C4-2B (cell line): ENCODE results near the gene GPR148.

Source experiments
- H3K27ac ChIP-seq: fragments of 450-650 bp; 2 replicates; pipeline ENCODE4 v1.5.1; 2017
- ZFX ChIP-seq: fragments of 450-650 bp; IDR thresholded peaks from 2 replicates; pipeline ENCODE4 v1.6.1; 2017
- TF ChIP-seq, protein P1 (sequence below): fragments of 450-650 bp; conservative IDR thresholded peaks from 2 replicates; pipeline ENCODE4 v1.5.1; 2017; ENCODE audit warnings: mild to moderate bottlenecking

The GPR148 gene

DNA sequence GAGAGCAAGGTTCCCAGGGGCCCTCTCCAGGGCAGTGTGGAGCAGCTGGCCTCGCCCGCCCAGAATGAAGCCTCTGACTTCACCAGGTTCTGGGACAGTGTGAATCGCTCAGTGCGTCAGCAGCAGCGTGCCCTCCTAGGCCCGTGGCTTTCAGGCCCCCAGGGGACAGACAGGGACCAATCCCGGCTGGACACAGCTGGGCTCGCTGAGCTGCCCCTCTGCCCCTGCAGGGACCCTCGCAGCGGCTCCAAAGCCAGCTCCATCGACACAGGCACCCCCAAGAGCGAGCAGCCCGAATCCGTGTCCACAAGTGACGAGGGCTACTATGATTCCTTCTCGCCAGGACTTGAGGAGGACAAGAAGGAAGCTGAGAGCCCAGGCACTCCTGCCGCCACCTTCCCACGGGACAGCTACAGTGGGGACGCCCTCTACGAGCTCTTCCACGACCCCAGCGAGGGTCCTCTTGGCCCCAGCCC, 34.1 kb downstream of the GPR148 start:
- TF ChIP-seq ZFX: no peak
- TF ChIP-seq, protein P1, sequence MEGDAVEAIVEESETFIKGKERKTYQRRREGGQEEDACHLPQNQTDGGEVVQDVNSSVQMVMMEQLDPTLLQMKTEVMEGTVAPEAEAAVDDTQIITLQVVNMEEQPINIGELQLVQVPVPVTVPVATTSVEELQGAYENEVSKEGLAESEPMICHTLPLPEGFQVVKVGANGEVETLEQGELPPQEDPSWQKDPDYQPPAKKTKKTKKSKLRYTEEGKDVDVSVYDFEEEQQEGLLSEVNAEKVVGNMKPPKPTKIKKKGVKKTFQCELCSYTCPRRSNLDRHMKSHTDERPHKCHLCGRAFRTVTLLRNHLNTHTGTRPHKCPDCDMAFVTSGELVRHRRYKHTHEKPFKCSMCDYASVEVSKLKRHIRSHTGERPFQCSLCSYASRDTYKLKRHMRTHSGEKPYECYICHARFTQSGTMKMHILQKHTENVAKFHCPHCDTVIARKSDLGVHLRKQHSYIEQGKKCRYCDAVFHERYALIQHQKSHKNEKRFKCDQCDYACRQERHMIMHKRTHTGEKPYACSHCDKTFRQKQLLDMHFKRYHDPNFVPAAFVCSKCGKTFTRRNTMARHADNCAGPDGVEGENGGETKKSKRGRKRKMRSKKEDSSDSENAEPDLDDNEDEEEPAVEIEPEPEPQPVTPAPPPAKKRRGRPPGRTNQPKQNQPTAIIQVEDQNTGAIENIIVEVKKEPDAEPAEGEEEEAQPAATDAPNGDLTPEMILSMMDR: no peak
- no peak overlapping the region for H3K27ac ChIP-seq

DNA sequence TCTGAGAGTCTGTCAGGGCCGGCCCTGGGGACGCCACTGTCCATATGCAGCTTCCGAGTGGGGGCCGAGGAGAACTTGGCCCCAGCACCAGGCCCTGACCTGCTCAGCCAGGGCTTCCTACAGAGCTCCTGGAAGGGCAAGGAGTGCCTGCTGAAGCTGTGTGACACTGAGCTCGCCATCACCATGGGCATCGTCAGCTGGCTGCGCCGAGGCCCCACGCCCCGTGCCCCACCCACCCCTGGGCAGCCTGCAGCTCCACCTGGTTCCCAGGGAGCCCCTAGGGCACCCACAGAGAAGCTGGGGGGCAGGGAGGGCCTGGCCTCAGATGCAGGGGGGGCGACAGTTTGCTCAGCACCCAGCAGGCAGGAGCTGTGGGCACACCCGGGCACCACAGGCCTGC, 34.5 kb downstream of the GPR148 start:
- TF ChIP-seq ZFX: no peak
- TF ChIP-seq, protein P1: no peak

DNA sequence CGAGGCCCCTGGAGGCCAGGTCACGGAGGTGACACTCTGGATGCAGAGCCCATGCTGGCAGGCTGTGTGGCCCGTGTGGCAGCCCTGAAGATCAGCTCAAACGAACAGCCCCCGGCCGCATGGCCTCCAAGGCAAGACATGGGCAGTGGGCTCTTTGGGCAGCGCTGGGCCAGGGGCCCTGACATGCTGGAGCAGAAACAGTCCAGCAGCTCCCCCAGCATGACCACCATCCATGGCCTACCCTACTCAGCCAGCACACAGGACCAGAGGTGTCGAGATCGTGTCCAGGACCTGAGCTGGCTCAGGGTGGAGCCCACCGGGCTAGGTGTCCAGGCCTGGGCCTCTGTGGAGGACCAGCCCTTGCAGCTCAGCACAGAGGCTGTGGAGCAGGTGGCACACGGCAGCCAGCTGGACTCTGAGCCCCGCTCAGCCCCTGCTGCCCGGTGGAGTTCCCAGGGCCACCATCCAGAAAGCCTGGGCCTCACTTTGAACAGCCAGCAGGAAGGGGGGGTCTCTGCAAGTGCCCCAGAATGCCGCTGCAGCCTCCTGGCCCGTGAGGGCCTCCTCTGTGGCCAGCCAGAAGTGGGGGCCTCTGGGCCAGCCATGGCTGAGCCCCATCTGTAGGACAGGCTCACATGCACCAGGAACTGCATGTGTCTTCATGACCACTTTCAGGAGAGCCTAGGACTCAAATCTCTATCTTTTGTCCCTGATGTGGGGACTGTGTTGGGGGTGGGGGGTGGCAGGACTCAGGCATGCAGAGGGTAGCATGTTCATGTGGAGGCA, 35.4 kb downstream of the GPR148 start:
- no peak overlapping the region for H3K27ac ChIP-seq
- TF ChIP-seq, protein P1: no peak
- TF ChIP-seq ZFX: no peak

More for the DNA sequence above, 34.5 kb downstream of the GPR148 start:
- no peak overlapping the region for H3K27ac ChIP-seq

DNA sequence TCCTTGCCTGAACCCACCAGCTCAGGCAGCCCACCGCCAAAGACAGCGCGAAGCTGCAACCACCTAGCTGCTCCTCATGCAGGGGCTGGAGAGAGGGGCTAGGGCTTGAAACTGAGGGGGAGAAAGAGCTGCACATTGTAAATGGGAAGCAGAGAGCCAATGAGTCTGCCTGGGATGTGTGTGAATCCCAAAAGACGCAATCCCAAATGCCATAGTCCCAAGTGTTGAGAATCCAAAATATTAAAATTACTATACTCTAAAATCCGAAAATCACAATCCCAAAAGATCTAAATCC, 35.9 kb downstream of the GPR148 start:
- TF ChIP-seq, protein P1: no peak
- no peak for TF ChIP-seq ZFX

DNA sequence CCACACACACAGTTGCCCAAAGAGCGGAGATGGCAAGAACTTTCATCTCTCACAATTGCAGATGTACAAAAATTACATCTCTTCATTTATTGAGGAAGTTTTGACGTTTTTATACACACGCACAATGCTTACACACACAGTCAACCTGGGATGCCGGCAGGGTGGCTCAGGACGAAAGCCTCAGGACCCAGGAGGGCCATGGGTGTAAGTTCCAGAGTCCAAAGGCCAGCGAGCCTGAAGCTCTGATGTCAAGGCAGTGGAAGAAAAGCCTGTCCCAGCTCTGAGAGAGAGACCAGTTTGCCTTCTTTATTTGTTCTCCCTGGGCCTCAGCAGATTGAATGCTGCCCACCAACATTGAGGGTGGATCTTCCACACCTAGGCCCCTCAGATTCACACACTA, 36.6 kb downstream of the GPR148 start:
- no peak for TF ChIP-seq ZFX
- TF ChIP-seq, protein P1: no peak
- no peak overlapping the region for H3K27ac ChIP-seq

More for the DNA sequence above, 35.9 kb downstream of the GPR148 start:
- no peak overlapping the region for H3K27ac ChIP-seq

DNA sequence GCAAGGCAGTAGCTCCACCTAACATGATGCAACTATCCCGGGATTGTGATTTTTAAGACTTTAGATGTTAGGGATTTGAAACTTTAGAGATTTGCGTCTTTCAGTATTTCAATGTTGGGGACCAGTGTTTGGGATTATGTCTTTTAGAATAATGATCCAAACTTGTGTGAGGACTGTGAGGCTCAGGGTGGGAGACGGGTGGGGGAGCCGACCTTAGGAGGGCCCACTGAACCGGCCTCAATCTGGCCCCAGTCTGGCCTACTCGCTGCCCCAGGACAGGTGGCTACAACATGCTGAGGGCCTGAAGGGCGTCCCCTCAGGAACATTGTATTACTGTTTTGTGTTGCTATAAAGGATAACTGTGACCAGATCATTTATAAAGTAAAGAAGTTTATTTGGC, 37.2 kb downstream of the GPR148 start:
- no peak overlapping the region for H3K27ac ChIP-seq
- TF ChIP-seq, protein P1: no peak

DNA sequence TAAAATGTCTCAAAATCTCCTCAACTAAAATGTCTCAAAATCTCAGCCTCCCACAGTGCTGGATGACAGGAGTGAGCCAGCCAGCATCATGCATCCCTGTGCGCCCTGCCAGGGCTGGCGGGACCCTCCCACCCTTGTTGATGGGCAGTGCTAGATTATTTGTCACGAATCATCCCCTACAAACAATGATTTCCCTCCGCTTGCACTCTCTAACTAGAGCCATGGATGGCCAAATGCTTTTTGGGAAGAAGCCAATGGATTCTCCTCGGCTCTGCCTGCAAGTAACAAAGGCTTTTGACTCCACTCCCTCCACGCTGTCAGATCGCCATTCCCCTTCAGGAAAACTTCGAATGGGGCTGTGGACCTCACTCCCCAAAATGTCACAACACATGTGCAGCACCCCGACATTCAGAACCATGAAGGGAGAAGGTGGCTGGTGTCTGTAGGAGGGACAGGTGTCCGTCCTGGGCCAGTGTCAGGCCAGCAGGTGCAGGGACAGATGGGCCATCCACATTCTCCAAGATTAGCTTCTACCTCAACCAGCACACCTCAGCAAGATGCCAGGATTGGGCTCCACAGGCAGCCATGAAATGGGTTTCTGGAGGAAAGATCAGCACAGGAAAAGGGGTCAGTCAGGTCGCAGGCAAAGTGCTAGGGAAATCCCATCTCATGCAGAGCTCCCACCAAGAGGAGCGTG, 38.0 kb downstream of the GPR148 start:
- H3K27ac ChIP-seq: no peak overlapping the region
- no peak for TF ChIP-seq ZFX
- TF ChIP-seq, protein P1: no peak
